HEK293 (cell line): Measurements from ENCODE around the gene SCN4B.
A peak's percentile ranks its signal among the peaks of the same experiment; 100 is the strongest.

Source experiments
- CTCF ChIA-PET: fragments of 350-600 bp; formaldehyde crosslinking; extraction: SDS; loops from one replicate; lab custom pipeline; 2021; ENCODE audit warnings: antibody characterized with exemption; lab: Yijun Ruan, JAX
- POLR2A ChIA-PET: fragments of 300-600 bp; formaldehyde crosslinking; extraction: SDS; loops from one replicate; lab custom pipeline; 2020; ENCODE audit warnings: antibody characterized with exemption, inconsistent platforms; lab: Yijun Ruan, JAX
- H3K27ac ChIP-seq: fragments of 200-500 bp; sonication (Bioruptor generic); 2 replicates; pipeline ENCODE4 v1.5.1; 2014; ENCODE audit warnings: low read depth, low read length, control low read depth, inconsistent platforms; ENCODE audit errors: extremely low read depth
- H3K36me3 ChIP-seq, 2 experiments: fragments of 200-500 bp in 1 of 2; sonication (Bioruptor generic) in 1 of 2; 1 replicate in 1 of 2; 2 replicates in 1 of 2; pipeline ENCODE4 v1.5.1; 2014 to 2017; ENCODE audit warnings: inconsistent platforms in 2 of 2, low read length in 2 of 2; ENCODE audit not compliant: control insufficient read depth in 2 of 2, insufficient read depth in 1 of 2
- H3K4me1 ChIP-seq: fragments of 200-500 bp; sonication (Bioruptor generic); 2 replicates; pipeline ENCODE4 v1.5.1; 2014; ENCODE audit warnings: mild to moderate bottlenecking, low read length, inconsistent platforms; ENCODE audit not compliant: control insufficient read depth, insufficient read depth
- H3K4me3 ChIP-seq: 2 replicates; pipeline ENCODE4 v1.5.1; 2011; ENCODE audit warnings: low read depth, mild to moderate bottlenecking, control low read depth, low read length, moderate library complexity
- H3K9me3 ChIP-seq: fragments of 200-500 bp; sonication (Bioruptor generic); 2 replicates; pipeline ENCODE4 v1.5.1; 2014; ENCODE audit warnings: low read depth, low read length, inconsistent platforms; ENCODE audit not compliant: control insufficient read depth, insufficient read depth
- EGR2 ChIP-seq: fragments of 450-650 bp; formaldehyde crosslinking; IDR thresholded peaks from 2 replicates; pipeline ENCODE4 v1.5.1; 2016; ENCODE audit warnings: low read depth, missing biosample characterization, missing genetic modification characterization
- HOXC10 ChIP-seq: sonication (generic); formaldehyde crosslinking; IDR thresholded peaks from 2 replicates; pipeline ENCODE4 v1.8.1; 2023; ENCODE audit warnings: mild to moderate bottlenecking, missing genetic modification reagents
- KLF1 ChIP-seq: fragments of 450-650 bp; formaldehyde crosslinking; IDR thresholded peaks from 2 replicates; pipeline ENCODE4 v1.5.1; 2016; ENCODE audit warnings: missing biosample characterization, missing genetic modification characterization
- KLF9 ChIP-seq: fragments of 450-650 bp; formaldehyde crosslinking; IDR thresholded peaks from 2 replicates; pipeline ENCODE4 v1.5.1; 2016; ENCODE audit warnings: missing biosample characterization, missing genetic modification characterization, low read depth
- MYNN ChIP-seq: fragments of 450-650 bp; formaldehyde crosslinking; IDR thresholded peaks from 2 replicates; pipeline ENCODE4 v1.5.1; 2016; ENCODE audit warnings: missing biosample characterization, missing genetic modification characterization, borderline replicate concordance
- MZF1 ChIP-seq: fragments of 450-650 bp; formaldehyde crosslinking; IDR thresholded peaks from 2 replicates; pipeline ENCODE4 v1.5.1; 2017; ENCODE audit warnings: missing biosample characterization, missing genetic modification characterization, borderline replicate concordance
- REPIN1 ChIP-seq: fragments of 450-650 bp; formaldehyde crosslinking; IDR thresholded peaks from 2 replicates; pipeline ENCODE4 v1.5.1; 2017; ENCODE audit warnings: missing biosample characterization, missing genetic modification characterization, low read depth
- REST ChIP-seq: fragments of 450-650 bp; formaldehyde crosslinking; IDR thresholded peaks from 2 replicates; pipeline ENCODE4 v1.5.1; 2016; ENCODE audit warnings: missing biosample characterization, missing genetic modification characterization
- TCF7L2 ChIP-seq: IDR thresholded peaks from 2 replicates; pipeline ENCODE4 v1.6.1; 2011; ENCODE audit warnings: low read depth, mild to moderate bottlenecking, inconsistent platforms, low read length, moderate library complexity, borderline replicate concordance
- YY1 ChIP-seq: fragments of 450-650 bp; formaldehyde crosslinking; IDR thresholded peaks from 2 replicates; pipeline ENCODE4 v1.5.1; 2018; ENCODE audit warnings: missing biosample characterization, missing genetic modification characterization
- YY2 ChIP-seq: fragments of 450-650 bp; formaldehyde crosslinking; IDR thresholded peaks from 2 replicates; pipeline ENCODE4 v1.5.1; 2016; ENCODE audit warnings: missing biosample characterization, missing genetic modification characterization
- ZBTB17 ChIP-seq: fragments of 450-650 bp; formaldehyde crosslinking; IDR thresholded peaks from 2 replicates; pipeline ENCODE4 v1.5.1; 2016; ENCODE audit warnings: missing biosample characterization, missing genetic modification characterization
- ZBTB6 ChIP-seq: fragments of 450-650 bp; formaldehyde crosslinking; IDR thresholded peaks from 2 replicates; pipeline ENCODE4 v1.5.1; 2017; ENCODE audit warnings: missing biosample characterization, missing genetic modification characterization
- ZNF155 ChIP-seq: fragments of 450-650 bp; formaldehyde crosslinking; IDR thresholded peaks from 2 replicates; pipeline ENCODE4 v1.5.1; 2016; ENCODE audit warnings: missing biosample characterization, missing genetic modification characterization
- ZNF324 ChIP-seq: fragments of 450-650 bp; formaldehyde crosslinking; IDR thresholded peaks from 2 replicates; pipeline ENCODE4 v1.5.1; 2016; ENCODE audit warnings: missing biosample characterization, missing genetic modification characterization
- ZNF391 ChIP-seq: fragments of 450-650 bp; formaldehyde crosslinking; IDR thresholded peaks from 2 replicates; pipeline ENCODE4 v1.5.1; 2016; ENCODE audit warnings: low read depth, missing biosample characterization, missing genetic modification characterization, borderline replicate concordance
- ZNF394 ChIP-seq: fragments of 450-650 bp; formaldehyde crosslinking; IDR thresholded peaks from 2 replicates; pipeline ENCODE4 v1.5.1; 2016; ENCODE audit warnings: missing biosample characterization, missing genetic modification characterization, mild to moderate bottlenecking, moderate library complexity, borderline replicate concordance
- ZNF426 ChIP-seq: fragments of 450-650 bp; formaldehyde crosslinking; IDR thresholded peaks from 2 replicates; pipeline ENCODE4 v1.5.1; 2017; ENCODE audit warnings: missing biosample characterization, missing genetic modification characterization, mild to moderate bottlenecking, inconsistent platforms, moderate library complexity
- ZNF48 ChIP-seq: fragments of 450-650 bp; formaldehyde crosslinking; IDR thresholded peaks from 2 replicates; pipeline ENCODE4 v1.5.1; 2016; ENCODE audit warnings: missing biosample characterization, missing genetic modification characterization
- ZNF521 ChIP-seq: fragments of 450-650 bp; formaldehyde crosslinking; IDR thresholded peaks from 2 replicates; pipeline ENCODE4 v1.5.1; 2017; ENCODE audit warnings: missing biosample characterization, mild to moderate bottlenecking, missing genetic modification characterization
- ZNF560 ChIP-seq: fragments of 450-650 bp; formaldehyde crosslinking; IDR thresholded peaks from 2 replicates; pipeline ENCODE4 v1.5.1; 2017; ENCODE audit warnings: missing biosample characterization, missing genetic modification characterization, borderline replicate concordance
- ZNF561 ChIP-seq: fragments of 450-650 bp; IDR thresholded peaks from 2 replicates; pipeline ENCODE4 v1.5.1; 2018; ENCODE audit warnings: missing biosample characterization, missing genetic modification characterization, borderline replicate concordance
- ZNF639 ChIP-seq: fragments of 450-650 bp; formaldehyde crosslinking; IDR thresholded peaks from 2 replicates; pipeline ENCODE4 v1.5.1; 2016; ENCODE audit warnings: missing biosample characterization, missing genetic modification characterization
- ZNF785 ChIP-seq: fragments of 450-650 bp; formaldehyde crosslinking; IDR thresholded peaks from 2 replicates; pipeline ENCODE4 v1.5.1; 2016; ENCODE audit warnings: missing biosample characterization, missing genetic modification characterization
- ZNF830 ChIP-seq: fragments of 450-650 bp; IDR thresholded peaks from 2 replicates; pipeline ENCODE4 v1.5.0; 2018; ENCODE audit warnings: missing biosample characterization, missing genetic modification characterization, low read depth, mild to moderate bottlenecking, moderate library complexity
- ZSCAN18 ChIP-seq: fragments of 450-650 bp; formaldehyde crosslinking; IDR thresholded peaks from 2 replicates; pipeline ENCODE4 v1.5.1; 2016; ENCODE audit warnings: missing biosample characterization, missing genetic modification characterization
- ZSCAN23 ChIP-seq: fragments of 450-650 bp; formaldehyde crosslinking; IDR thresholded peaks from 2 replicates; pipeline ENCODE4 v1.5.1; 2016; ENCODE audit warnings: missing biosample characterization, missing genetic modification characterization

The SCN4B gene

GRCh38 chr11:118143661-118144185 lies 8.9 kb downstream of the SCN4B start:
- Histone ChIP-seq H3K4me1 (no peaks in the 10 kb centered on the region), H3K36me3 (no peaks in the 10 kb centered on the region), H3K9me3 (no peaks in the 10 kb centered on the region), H3K27ac (no peak overlapping the region), H3K4me3 (no peak overlapping the region)
- CTCF ChIA-PET = interaction anchor here (0.5 to 8.6 kb wide), 15 partner anchors 7 to 1278 kb away, joined by 3 to 128 read pairs (median 4); partner anchors contain the start of gene SCN4B
- TF ChIP-seq YY2 = no peak
- no peak for TF ChIP-seq ZSCAN23 (tag by site-specific recombination)
- no peak for TF ChIP-seq REPIN1
- no peak for TF ChIP-seq ZNF426 (tag by site-specific recombination)
- TF ChIP-seq ZNF521 (tag by site-specific recombination) = no peak
- TF ChIP-seq ZNF391 = no peak
- TF ChIP-seq ZNF639 (tag by site-specific recombination) = no peak
- TF ChIP-seq ZBTB6 (tag by site-specific recombination) = no peak
- TF ChIP-seq YY1 = no peak
- TF ChIP-seq ZNF785 (tag by site-specific recombination) = no peak
- no peak for TF ChIP-seq KLF9 (tag by site-specific recombination)
- TF ChIP-seq ZSCAN18 (tag by site-specific recombination) = no peak
- no peak for TF ChIP-seq ZNF48 (tag by site-specific recombination)
- no peak for TF ChIP-seq ZNF830 (tag by site-specific recombination)
- TF ChIP-seq TCF7L2 = no peak
- no peak for TF ChIP-seq ZNF155
- no peak for TF ChIP-seq HOXC10 (CRISPR knock-in tag)
- TF ChIP-seq ZNF560 (tag by site-specific recombination) = no peak
- no peak for TF ChIP-seq ZNF561 (tag by site-specific recombination)
- POLR2A ChIA-PET = interaction anchor here (1.7 kb wide), 1 partner anchor 28 kb away, joined by 4 read pairs; no protein-coding TSS in a partner anchor

- Histone ChIP-seq H3K27ac (no peak overlapping the region), H3K4me3 (no peak overlapping the region), H3K9me3 (no peaks in the 10 kb centered on the region), H3K4me1 (no peaks in the 10 kb centered on the region), H3K36me3 (no peaks in the 10 kb centered on the region)
- ChIA-PET CTCF (interaction anchor here (0.5 to 8.6 kb wide), 9 partner anchors 18 to 1279 kb away, joined by 3 to 128 read pairs (median 3); no protein-coding TSS in a partner anchor), POLR2A (interaction anchor here (1.0 to 1.7 kb wide), 2 partner anchors 10 to 29 kb away, joined by 3 to 4 read pairs; partner anchors contain the start of gene SCN4B)
- TF ChIP-seq ZBTB17 (tag by site-specific recombination) (no peak), ZNF394 (tag by site-specific recombination) (no peak), EGR2 (no peak), MZF1 (tag by site-specific recombination) (no peak), KLF1 (tag by site-specific recombination) (0 out of 2 replicates have a peak, but pooled peaks have one; percentile 12), MYNN (tag by site-specific recombination) (no peak), REST (tag by site-specific recombination) (no peak), ZNF324 (tag by site-specific recombination) (no peak)
Measured at GRCh38 chr11:118142809-118143208, 9.8 kb downstream of the SCN4B start.
